Epithelial cell of esophagus (primary cell): ENCODE results near the gene ASPSCR1.
A peak's percentile ranks its signal among the peaks of the same experiment; 100 is the strongest.

Experiments used
- DNase-seq: peaks from one replicate; pipeline ENCODE4 v3.0.0; 2010; ENCODE audit warnings: low read depth
- H3K4me3 ChIP-seq: 2 replicates; pipeline ENCODE4 v1.5.1; 2011; ENCODE audit warnings: mild to moderate bottlenecking, low read length, control low read depth
- TF ChIP-seq, protein P1 (sequence below): IDR thresholded peaks from 2 replicates; pipeline ENCODE4 v1.5.1; 2011; ENCODE audit warnings: low read depth, mild to moderate bottlenecking, low read length, control low read depth, inconsistent platforms; ENCODE audit not compliant: insufficient read depth; ENCODE audit errors: missing control alignments

Gene ASPSCR1

DNA sequence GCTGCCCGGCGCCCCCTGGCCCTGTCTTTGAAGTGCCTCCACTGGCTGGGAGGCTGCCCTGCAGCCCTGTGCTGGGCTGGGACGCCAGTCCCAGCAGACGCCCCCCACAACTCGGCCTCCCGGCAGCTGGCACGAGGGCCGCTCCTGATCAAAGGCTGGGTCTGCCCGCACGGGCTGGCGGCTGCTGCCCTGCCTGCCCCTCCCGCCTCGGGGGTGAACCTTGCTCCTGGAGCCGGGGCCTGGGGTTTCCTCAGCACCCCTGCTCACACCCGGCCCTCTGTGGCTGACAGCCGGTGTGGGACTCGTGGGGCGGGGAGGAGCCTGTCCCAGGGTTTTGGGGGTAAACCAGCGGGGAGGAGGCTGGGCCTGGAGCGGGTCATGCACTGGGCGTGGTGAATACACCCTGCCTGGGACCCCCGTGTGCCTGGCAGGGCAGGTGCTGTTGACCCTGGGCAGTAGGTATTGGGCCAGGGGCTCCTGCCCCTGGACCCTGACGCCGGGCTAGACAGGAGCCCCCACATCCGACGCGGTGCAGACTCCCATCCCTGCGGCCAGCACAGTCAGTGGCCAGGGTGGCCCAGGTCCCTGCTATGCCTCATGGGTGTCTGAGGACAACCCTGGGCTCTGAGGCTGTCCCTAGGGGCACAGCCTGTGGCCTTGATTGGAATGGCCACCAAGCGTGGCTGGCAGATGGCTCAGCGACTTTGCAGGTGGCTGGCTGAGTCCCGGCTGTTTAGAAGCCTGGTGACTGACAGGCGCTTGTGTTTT, 23.6 kb downstream of the ASPSCR1 start:
- DNase-seq = no peak
- H3K4me3 ChIP-seq = no peak overlapping the region
- TF ChIP-seq, protein P1, sequence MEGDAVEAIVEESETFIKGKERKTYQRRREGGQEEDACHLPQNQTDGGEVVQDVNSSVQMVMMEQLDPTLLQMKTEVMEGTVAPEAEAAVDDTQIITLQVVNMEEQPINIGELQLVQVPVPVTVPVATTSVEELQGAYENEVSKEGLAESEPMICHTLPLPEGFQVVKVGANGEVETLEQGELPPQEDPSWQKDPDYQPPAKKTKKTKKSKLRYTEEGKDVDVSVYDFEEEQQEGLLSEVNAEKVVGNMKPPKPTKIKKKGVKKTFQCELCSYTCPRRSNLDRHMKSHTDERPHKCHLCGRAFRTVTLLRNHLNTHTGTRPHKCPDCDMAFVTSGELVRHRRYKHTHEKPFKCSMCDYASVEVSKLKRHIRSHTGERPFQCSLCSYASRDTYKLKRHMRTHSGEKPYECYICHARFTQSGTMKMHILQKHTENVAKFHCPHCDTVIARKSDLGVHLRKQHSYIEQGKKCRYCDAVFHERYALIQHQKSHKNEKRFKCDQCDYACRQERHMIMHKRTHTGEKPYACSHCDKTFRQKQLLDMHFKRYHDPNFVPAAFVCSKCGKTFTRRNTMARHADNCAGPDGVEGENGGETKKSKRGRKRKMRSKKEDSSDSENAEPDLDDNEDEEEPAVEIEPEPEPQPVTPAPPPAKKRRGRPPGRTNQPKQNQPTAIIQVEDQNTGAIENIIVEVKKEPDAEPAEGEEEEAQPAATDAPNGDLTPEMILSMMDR = no peak

DNA sequence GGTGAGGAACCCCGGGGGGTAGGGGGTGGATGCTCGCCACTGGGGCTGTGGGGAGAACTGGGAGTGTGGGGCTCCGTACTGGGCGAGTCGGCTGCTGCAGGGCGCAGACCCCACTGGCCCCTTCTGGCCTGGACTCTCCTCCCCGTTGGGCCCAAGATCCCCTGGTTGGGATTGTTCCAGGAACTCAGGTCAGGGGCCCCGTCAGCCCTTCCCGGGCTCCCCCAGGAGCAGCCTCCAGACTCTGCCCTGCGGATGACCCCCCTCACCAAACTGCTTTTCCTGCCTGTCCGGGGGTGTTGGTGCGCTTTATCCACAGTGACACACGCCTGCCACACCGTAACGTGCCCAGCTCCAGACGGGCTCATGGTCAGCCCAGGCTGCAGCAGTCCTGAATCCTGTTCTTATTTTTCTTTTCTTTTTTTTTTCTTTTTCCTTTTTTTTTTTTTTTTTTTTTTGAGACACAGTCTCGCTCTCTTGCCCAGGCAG, 24.2 kb downstream of the ASPSCR1 start:
- DNase-seq = no peak
- no peak overlapping the region for H3K4me3 ChIP-seq
- TF ChIP-seq, protein P1 = no peak

GRCh38 chr17:82003411-82004381, 26.3 kb downstream of the ASPSCR1 start:
- DNase-seq = peak; percentile 96
- TF ChIP-seq, protein P1 = no peak
- no peak overlapping the region for H3K4me3 ChIP-seq

DNA sequence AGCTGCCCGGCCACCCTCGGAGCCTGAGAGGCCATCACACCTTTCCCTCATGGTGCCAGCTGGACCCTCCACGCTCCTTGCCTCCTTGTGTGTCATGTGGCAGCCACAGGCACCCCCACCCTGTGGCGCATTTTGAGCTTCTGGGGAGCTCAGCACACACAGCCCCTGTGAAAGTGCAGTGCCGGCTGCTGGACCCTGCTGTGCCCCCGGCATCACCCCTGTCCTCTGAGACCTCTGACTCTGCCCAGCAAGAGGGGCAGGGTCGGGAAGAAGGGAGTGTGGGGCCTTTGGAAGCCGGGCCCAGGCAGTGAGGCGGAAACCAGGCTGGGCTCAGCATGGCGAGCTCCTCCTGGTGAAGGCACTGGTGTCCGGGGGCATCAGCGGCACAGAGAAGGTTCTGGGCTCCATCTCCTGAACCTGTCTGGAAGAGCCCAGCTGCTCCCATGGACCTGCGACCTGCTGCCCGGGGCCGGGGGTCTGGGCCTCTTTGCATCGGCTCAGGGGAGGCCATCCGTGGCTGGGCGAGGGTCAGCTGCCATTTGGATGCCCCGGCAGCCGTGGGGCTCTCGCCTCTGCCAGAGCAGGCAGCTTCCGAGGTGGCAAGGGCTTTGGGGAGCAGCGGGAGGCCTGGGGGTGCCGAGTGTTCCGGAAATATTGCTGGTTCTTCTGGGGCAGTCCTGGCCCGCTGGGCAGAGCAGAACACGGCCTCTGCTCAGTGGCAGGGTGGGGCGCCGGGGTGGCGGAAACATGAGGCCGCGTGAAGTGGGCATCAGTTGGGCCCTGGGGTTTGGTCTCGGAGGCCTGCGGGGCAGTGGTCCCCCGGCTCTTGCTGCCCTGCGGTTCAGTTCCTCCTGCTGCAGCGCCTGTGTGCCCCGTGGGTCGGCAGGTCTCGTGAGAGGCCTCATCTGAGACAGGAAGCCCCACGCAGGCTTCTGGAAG, 27.4 kb downstream of the ASPSCR1 start:
- TF ChIP-seq, protein P1 = no peak
- H3K4me3 ChIP-seq = no peak overlapping the region
- no peak for DNase-seq

GRCh38 chr17:82005701-82006348, 28.4 kb downstream of the ASPSCR1 start:
- TF ChIP-seq, protein P1 = no peak
- DNase-seq = no peak
- H3K4me3 ChIP-seq = no peak overlapping the region
